HG03565 (cell line): ENCODE data around the gene LRRC4.

Experiments used
- ATAC-seq: cut with Tn5 transposase; IDR thresholded peaks from one replicate; pipeline ENCODE4 v1.9.1; 2021; ENCODE audit warnings: mild to moderate bottlenecking, moderate library complexity; ENCODE audit not compliant: unreplicated experiment

Gene LRRC4, protein sequence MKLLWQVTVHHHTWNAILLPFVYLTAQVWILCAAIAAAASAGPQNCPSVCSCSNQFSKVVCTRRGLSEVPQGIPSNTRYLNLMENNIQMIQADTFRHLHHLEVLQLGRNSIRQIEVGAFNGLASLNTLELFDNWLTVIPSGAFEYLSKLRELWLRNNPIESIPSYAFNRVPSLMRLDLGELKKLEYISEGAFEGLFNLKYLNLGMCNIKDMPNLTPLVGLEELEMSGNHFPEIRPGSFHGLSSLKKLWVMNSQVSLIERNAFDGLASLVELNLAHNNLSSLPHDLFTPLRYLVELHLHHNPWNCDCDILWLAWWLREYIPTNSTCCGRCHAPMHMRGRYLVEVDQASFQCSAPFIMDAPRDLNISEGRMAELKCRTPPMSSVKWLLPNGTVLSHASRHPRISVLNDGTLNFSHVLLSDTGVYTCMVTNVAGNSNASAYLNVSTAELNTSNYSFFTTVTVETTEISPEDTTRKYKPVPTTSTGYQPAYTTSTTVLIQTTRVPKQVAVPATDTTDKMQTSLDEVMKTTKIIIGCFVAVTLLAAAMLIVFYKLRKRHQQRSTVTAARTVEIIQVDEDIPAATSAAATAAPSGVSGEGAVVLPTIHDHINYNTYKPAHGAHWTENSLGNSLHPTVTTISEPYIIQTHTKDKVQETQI

DNA sequence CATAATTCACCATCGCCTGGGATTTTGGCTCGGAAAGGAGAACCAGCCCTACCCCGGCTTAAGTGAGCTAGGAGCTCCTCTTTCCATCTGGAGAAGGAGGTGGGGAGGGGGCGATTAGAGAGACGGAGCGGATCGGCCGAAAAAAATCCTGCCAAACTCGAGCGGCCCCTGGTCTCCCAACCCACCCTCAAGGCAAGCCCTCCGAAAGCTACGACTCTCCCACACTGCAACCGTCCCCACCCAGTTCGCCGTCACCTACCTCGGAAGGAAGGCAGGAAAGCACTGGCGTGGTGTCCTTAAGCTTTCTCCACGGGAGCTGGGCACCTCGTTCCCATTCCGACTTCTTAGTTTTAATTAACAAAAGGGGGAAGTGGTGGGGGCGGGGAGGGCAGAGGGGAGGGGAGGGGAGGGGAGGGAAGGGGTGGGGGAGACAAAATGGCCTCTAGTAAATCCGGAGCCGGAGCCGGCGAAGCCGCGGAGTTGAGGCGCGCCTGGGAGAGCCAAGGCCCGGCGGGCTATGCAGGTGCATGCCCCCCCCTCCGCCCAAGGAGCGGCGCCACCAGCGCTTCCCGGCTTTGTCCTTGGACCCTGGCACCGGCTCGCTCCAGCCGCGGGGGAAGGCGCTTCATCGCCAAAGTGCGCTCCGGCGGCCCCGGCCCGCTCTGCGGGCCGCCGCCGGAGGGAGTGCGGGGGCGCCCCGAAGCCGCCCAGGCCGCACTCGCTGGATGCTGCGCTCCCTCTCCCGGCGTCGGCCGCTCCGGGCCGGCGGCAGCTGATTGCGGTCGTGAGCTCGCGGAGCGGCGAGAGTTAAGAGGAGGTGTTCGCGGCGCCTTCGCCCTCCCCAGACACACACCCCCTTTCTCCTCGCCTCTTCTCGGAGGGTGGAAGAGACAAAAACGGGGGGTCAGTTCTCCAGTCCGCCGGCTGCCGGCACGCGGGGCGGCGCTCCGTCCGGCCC is at the start of gene LRRC4:
TSS of gene LRRC4 (minus strand) at position 784 of the 958 bp plus-strand sequence. CDS start 797 bp downstream, outside the sequence.
- peak; percentile 26 for ATAC-seq

- no peak for ATAC-seq
Measured at GRCh38 chr7:128080169-128080568, 48.9 kb upstream of the LRRC4 start.

DNA sequence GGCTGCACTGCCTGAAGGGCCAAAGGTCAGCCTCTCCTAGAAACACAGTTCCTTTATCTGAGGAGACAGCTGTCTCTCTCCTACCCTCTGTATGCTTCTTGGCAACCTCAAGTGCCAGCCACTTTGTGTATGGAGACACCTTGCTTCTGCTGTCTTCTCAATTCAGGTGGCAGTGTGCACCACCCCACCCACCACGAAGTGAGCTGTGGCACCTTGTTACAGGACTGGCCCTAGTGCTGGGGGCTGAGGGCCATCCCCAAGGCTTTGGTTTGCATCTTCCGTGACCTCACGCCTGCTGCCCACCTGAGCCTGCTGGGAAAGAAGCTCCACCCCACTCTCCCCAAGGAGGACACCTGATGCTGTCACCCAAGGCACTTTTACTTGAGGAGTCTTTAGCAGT is 47.1 kb upstream of the LRRC4 start:
- ATAC-seq: no peak

DNA sequence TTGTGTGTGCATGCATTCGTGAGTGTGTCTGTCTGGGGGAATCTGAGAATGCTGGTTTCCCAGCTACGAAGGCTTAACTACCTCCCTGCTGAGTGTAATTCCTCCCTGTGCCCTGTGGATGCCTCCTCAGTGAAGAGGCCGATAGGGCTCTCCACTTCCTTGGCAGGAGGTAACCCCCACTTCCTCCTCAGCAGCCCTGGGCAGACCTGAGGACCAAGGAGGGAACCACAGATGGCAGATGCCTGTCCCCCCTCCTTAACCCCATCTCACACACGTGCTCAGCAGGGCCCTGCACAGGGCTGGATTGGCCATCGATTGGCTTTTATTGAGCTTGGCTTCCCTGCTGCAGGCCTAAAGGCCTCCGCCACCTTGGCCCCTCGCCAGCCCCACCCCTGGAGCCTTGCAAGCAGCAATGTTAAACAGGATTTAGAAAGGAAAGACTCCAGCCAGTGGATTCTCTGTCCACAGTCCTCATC is 45.6 kb upstream of the LRRC4 start:
- ATAC-seq: no peak

GRCh38 chr7:128076196-128076795 is 45.1 kb upstream of the LRRC4 start:
- no peak for ATAC-seq

DNA sequence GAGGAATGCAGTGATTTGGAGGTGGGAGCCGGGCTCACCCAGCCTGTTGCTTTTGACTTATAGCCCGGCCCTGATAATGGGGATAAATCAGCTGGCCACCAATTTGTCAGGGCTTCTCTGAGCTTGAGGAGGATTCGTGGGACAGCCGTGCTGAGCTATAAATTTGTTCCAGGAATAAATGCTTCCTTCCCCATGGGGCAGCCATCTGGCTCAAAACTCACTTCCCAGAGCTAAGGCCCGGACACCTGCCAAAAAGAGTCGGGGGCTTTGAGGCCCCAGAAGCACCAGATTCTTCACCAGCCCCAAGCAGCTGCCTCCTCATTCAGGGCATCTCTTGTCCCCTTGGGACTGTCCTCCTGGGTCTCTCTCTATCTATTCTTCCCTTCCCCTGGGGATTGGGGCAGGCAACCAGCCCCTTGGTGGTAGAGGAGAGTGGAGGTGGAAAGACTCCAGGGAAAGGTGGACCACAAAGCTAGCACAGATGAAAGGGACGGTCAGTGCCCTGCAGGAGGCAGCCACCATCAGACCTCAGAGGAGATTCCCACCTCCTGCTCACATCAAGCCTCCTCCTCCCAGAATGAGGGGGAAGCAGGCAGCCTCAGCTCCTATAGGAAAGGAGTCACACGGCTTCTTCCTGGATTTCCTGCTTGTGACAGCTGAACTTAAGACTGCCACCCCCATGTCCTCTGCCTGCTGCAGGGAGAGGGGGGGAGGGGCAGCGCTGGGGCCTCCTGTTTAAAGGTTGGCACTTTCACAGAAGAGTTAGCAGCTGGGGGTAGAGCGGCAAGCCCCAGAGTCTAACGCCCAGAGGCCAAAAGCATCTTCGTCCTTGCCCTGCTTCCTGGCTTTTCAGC is 44.2 kb upstream of the LRRC4 start:
- ATAC-seq: no peak

DNA sequence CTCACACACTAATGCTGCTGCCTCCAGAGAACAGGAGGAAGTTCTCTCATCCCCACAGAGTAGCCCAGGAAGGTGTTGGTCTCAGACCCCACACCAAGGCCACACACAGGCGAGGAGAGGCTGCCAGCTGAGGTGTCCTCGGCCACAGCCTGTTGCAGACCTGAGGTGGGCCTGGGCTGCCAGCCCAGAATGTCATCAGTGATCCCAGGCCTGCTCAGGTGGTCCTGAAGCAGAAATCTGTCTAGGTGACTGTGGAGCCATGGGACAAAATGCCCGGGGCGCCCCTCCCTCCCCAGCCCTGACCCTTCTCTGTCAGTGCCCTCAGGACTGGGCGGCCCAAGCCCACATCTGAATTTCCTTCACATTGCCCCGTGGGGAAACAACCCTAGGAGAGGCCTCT is 43.5 kb upstream of the LRRC4 start:
- ATAC-seq: no peak

GRCh38 chr7:128074336-128074735 is 43.1 kb upstream of the LRRC4 start:
- no peak for ATAC-seq

DNA sequence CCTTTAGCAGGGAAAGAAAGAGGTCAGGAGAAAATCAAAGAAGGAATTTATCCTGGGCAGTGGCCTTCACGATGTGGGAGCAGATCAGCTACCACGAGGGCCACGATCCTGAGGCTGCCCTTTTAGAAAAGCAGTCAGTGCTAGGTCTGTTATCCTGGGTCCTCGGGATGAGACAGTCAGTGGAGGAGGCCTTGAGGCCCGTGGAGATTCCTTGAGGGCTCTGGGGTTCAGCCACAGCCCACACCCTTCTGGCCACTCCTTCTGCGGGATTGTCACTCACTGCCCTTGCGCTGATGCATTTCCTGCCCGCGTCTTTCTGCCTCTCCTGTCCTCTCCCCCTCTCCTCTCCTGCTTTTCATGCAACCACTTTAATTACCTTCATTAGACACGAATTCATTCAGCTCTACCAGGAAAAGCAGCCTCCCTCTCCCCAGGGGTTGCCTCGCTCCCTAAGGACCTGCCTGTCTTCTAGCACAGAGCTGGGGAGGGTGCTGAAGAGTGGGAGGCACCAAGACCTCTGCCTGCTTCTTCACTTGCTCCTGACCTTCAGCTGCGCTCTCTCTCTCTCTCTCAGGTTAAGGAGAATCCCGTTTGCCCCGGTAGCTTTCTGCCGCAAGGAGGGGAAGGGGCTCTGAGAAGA is 42.6 kb upstream of the LRRC4 start:
- ATAC-seq: no peak

GRCh38 chr7:128071801-128072200 is 40.6 kb upstream of the LRRC4 start:
- no peak for ATAC-seq

DNA sequence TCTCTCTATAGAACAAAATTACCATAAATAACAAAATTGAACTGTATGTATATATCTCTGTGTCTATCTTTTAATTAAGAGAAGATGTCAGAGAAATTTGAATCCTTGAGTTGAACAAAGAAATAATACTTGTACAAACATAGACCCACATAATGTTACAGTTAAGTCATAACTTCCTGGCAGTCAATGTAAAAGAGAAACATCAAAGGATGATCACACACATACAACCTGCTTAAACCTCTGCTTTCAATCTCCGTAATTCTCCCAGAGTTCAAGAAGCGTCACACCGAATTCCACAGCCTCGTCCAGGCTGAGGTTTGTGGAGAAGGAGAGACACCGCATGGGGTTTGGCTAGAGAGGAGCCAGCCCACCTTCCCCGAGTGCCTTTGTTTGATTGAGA is 40.1 kb upstream of the LRRC4 start:
- no peak for ATAC-seq

DNA sequence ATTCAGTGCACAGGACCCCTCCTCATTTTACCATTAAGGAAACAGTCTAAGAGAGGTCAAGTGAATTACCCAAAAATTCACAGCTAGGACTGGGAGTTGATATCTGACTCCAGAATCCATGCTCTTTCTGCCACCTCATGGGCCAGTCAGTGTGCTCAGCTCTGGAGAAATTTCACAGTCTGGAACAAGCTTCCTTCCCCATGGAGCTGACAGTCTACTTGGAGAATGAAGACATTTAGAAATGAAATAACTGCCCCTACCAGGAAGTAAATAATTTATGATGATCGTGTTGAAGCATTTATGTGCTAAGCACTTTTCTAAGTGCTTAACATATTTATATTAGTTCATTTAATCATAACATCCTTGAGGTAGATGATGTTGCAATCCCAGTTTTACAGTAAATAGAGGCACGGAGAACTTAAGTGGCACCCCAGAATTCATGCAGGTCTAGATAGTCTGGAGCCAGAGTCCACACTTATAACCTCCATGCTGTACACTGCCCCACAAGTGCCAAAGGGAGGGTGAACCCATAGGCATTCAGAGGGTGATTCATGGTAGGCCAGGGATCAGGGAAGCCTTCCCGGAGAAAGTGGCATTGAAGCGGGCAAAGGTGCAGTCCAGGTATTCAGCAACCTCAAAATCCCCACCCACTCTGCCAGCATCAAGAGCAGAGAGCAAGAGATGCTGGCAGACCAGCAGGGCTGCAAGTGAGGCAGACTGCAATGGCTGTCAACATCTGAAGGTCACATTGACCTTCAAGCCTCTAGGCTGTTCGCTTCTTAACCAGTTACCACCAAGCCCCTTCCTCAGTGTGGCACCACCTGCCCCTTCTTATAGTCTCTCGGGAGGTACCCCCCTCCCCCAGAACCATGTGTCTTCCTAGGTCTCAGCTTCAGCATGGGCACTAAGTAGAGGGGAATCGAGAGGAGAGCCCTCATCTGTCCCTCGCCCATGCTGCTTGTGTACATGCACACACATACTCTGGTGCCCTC is 38.4 kb upstream of the LRRC4 start:
- ATAC-seq: no peak

- ATAC-seq: no peak
Measured at GRCh38 chr7:128068785-128069184, 37.5 kb upstream of the LRRC4 start.

GRCh38 chr7:128067983-128068382 is 36.7 kb upstream of the LRRC4 start:
- no peak for ATAC-seq

DNA sequence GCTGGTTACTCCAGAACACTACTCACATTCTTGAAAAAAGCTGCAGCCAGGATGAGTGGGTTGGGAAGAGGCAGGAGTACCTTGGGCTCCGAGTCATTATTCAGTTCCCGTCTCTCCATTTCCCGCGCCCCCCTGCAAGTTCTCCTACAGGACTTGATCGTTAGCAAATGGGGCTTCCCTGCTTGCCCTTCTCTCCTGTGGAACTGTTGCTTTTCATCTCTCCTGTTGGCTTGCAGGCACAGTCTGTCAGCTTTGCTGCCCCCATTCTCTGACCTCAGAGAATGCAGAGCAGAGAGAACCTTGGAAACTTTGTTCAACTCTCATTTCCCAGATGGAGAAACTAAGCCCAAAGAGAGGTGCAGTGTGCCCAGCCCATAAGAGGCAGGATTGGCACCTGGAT is 35.6 kb upstream of the LRRC4 start:
- ATAC-seq: no peak

- no peak for ATAC-seq
Measured at GRCh38 chr7:128066395-128066794, 35.2 kb upstream of the LRRC4 start.

DNA sequence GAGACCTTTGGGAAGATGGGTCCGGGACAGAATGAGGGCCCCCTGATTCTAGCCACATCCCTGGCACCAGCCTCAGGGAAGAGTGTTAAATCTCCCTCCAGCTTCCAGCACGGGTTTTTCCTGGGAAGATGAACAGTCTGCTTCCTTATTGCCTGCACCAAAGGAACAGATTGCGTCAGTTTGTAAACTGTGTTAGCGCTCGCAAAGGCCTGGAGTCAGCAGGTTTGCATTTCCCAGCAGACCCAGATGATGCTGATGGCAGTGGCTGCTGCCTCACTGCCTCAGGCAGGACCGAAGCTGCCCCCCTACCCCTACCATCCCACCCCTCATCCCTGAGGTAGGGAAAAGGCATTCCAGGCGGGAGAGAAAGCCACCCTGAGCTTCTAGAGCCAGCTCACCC is 34.6 kb upstream of the LRRC4 start:
- ATAC-seq: no peak

GRCh38 chr7:128063088-128063487 is 31.9 kb upstream of the LRRC4 start:
- no peak for ATAC-seq
